Natural killer cell (primary cell): ENCODE measurements around the gene KANSL1L. TPM values are rescaled to one million over a fixed set of nuclear protein-coding genes. Genes with fewer than 3 reads are reported as not detected.

Source experiments
- ATAC-seq, 3 donors: fragments of 150-1000 bp in 2 of 3; fragments of 200-7000 bp in 1 of 3; cut with Tn5 transposase; 1 replicate in 1 of 3; 2 replicates in 2 of 3; pipeline ENCODE4 v1.10.0; 2021; ENCODE audit warnings: mild to moderate bottlenecking in 2 of 3, moderate library complexity in 2 of 3
- DNase-seq, 2 donors: peaks; one replicate each; pipeline versions ENCODE4 v3.0.0 to v3.0.0-alpha.2; 2013 to 2021; ENCODE audit warnings: mixed read lengths in 1 of 2
- H3K27ac ChIP-seq: one replicate; pipeline ENCODE4 v1.5.1; 2013; ENCODE audit warnings: mild to moderate bottlenecking, low read length
- H3K27me3 ChIP-seq: one replicate; pipeline ENCODE4 v1.6.1; 2013; ENCODE audit warnings: low read length; ENCODE audit not compliant: control insufficient read depth, insufficient read depth
- H3K36me3 ChIP-seq: one replicate; pipeline ENCODE4 v1.6.1; 2013; ENCODE audit warnings: low read length; ENCODE audit not compliant: control insufficient read depth, insufficient read depth
- H3K4me1 ChIP-seq: one replicate; pipeline ENCODE4 v1.6.1; 2013; ENCODE audit warnings: low read length; ENCODE audit not compliant: control insufficient read depth, insufficient read depth
- H3K4me3 ChIP-seq: one replicate; pipeline ENCODE4 v1.5.1; 2013; ENCODE audit warnings: low read length
- H3K9me3 ChIP-seq: one replicate; pipeline ENCODE4 v1.6.1; 2013; ENCODE audit warnings: low read length; ENCODE audit not compliant: control insufficient read depth, insufficient read depth
- H3K27ac Mint-ChIP-seq, 2 donors: one replicate each; pipeline ENCODE4 v1.8.0; 2022; ENCODE audit warnings: mild to moderate bottlenecking in 2 of 2, mixed read lengths in 2 of 2, moderate library complexity in 1 of 2
- H3K27me3 Mint-ChIP-seq, 2 donors: one replicate each; pipeline ENCODE4 v1.8.0; 2022; ENCODE audit warnings: low read depth in 2 of 2, mixed read lengths in 2 of 2
- H3K36me3 Mint-ChIP-seq: one replicate; pipeline ENCODE4 v1.8.0; 2022; ENCODE audit warnings: mixed read lengths
- H3K4me1 Mint-ChIP-seq, 2 donors: one replicate each; pipeline ENCODE4 v1.8.0; 2022; ENCODE audit warnings: mixed read lengths in 2 of 2
- H3K4me3 Mint-ChIP-seq: one replicate; pipeline ENCODE4 v1.8.0; 2022; ENCODE audit warnings: mild to moderate bottlenecking, moderate library complexity, mixed read lengths
- H3K9me3 Mint-ChIP-seq, 2 donors: one replicate each; pipeline ENCODE4 v1.8.0; 2022; ENCODE audit warnings: mixed read lengths in 2 of 2
- CTCF ChIP-seq: fragments of 200-600 bp; IDR thresholded peaks from one replicate; pipeline ENCODE4 v1.8.0; 2022; ENCODE audit warnings: antibody characterized with exemption
- WGBS: methylation state at CpG from one replicate; pipeline ENCODE4 v1.1.7; 2013; ENCODE audit warnings: missing lambda C conversion rate; ENCODE audit not compliant: insufficient coverage; 5-methylcytosine and 5-hydroxymethylcytosine counted together
- intact Hi-C: fragments of 100-400 bp; cut with micrococcal nuclease; formaldehyde crosslinking; loops from one replicate; pipeline ENCODE4 v1.14.2; 2022
- total RNA-seq, 4 donors: library from RNA; stranded (reverse); fragments of 120-200 nt in 1 of 4; gene quantifications; one replicate each; pipeline versions ENCODE4 v1.2.3 to v1.2.4, GENCODE V29; 2013 to 2022

The KANSL1L gene
- total RNA-seq, 3 donors from 2014 or later (not counting 1 experiment from before 2014, with no cell fraction given) = 7.6 to 11.2 (median 9.5) TPM

- no peaks in the 10 kb centered on the region for H3K9me3 ChIP-seq
- Mint-ChIP-seq H3K27ac (no peak overlapping the region), H3K4me3 (no peak overlapping the region), H3K36me3 (no peaks in the 10 kb centered on the region), H3K4me1 (no peaks in the 10 kb centered on the region), H3K27me3 (peaks cover 13 to 24% of the 10 kb centered on the region in 2 donors), H3K9me3 (no peaks in the 10 kb centered on the region)
- peak; percentile 89 for TF ChIP-seq CTCF
- H3K4me3 ChIP-seq = no peak overlapping the region
- no peaks in the 10 kb centered on the region for H3K4me1 ChIP-seq
- no peaks in the 10 kb centered on the region for H3K27me3 ChIP-seq
- no peak overlapping the region for H3K27ac ChIP-seq
- peak in 1 of 2 donors; percentile 65 for DNase-seq
- H3K36me3 ChIP-seq = no peaks in the 10 kb centered on the region
- intact Hi-C loops = loop anchor here (1.0 to 5.0 kb wide), 3 partner anchors 127 to 1827 kb away; no protein-coding TSS in a partner anchor
- ATAC-seq = peak in 1 of 3 donors; percentile 60
Observed at GRCh38 chr2:210199186-210199765, 28.1 kb upstream of the KANSL1L start.

- Histone ChIP-seq H3K27me3 (no peaks in the 10 kb centered on the region), H3K9me3 (no peaks in the 10 kb centered on the region), H3K4me1 (no peaks in the 10 kb centered on the region), H3K4me3 (no peak overlapping the region), H3K27ac (no peak overlapping the region), H3K36me3 (no peaks in the 10 kb centered on the region)
- Mint-ChIP-seq H3K4me3 (no peak overlapping the region), H3K36me3 (no peaks in the 10 kb centered on the region), H3K9me3 (no peaks in the 10 kb centered on the region), H3K4me1 (no peaks in the 10 kb centered on the region), H3K27ac (no peak overlapping the region), H3K27me3 (peaks cover 11 to 18% of the 10 kb centered on the region in 2 donors)
- no CpG with 5 or more reads among the region's 1 CpG for WGBS
- ATAC-seq (no peak), DNase-seq (no peak)
- intact Hi-C loops = loop anchor here (5.0 kb wide), 2 partner anchors 126 to 1826 kb away; no protein-coding TSS in a partner anchor
- no peak for TF ChIP-seq CTCF
Observed at GRCh38 chr2:210198326-210198725, 27.1 kb upstream of the KANSL1L start.

- no peak for DNase-seq
- Histone ChIP-seq H3K9me3 (no peaks in the 10 kb centered on the region), H3K4me3 (no peak overlapping the region), H3K27ac (no peak overlapping the region), H3K27me3 (peaks cover 2% of the 10 kb centered on the region), H3K36me3 (no peaks in the 10 kb centered on the region), H3K4me1 (no peaks in the 10 kb centered on the region)
- H3K9me3 Mint-ChIP-seq = no peaks in the 10 kb centered on the region
- H3K4me3 Mint-ChIP-seq = no peak overlapping the region
- H3K4me1 Mint-ChIP-seq = no peaks in the 10 kb centered on the region
- H3K27ac Mint-ChIP-seq = no peak overlapping the region
- intact Hi-C loops = loop anchor here (5.0 kb wide), 2 partner anchors 125 to 1825 kb away; no protein-coding TSS in a partner anchor
- no peaks in the 10 kb centered on the region for H3K36me3 Mint-ChIP-seq
- peaks cover 7 to 12% of the 10 kb centered on the region in 2 donors for H3K27me3 Mint-ChIP-seq
- no peak for ATAC-seq
- no peak for TF ChIP-seq CTCF
- 100% methylated on average over 1 of the region's 2 CpGs for WGBS
Observed at GRCh38 chr2:210197720-210198119, 26.5 kb upstream of the KANSL1L start.
